PC-3 (cell line): ENCODE results near the gene TCEANC2. TPM values are rescaled to one million over a fixed set of nuclear protein-coding genes. Genes with fewer than 3 reads are reported as not detected.

Experiments
- ATAC-seq: fragments of 200-7000 bp; cut with Tn5 transposase; 2 replicates; pipeline ENCODE4 v1.9.1; 2020; ENCODE audit warnings: mild to moderate bottlenecking, moderate library complexity
- BruUV-seq: library from RNA; stranded (reverse); fragments of 400-500 nt; replicated peaks from 2 replicates; lab custom pipeline; 2021; lab: Mats Ljungman, UMichigan
- CTCF ChIA-PET: fragments of 300-600 bp; sonication (Branson Sonifier 250); formaldehyde crosslinking; loops from one replicate; lab custom pipeline; 2022; ENCODE audit warnings: antibody characterized with exemption; lab: Charles Lee
- POLR2A ChIA-PET: fragments of 300-600 bp; sonication (Branson Sonifier 250); formaldehyde crosslinking; loops from one replicate; lab custom pipeline; 2022; ENCODE audit warnings: antibody characterized with exemption; ENCODE audit not compliant: unreplicated experiment; lab: Charles Lee
- DNase-seq: peaks from one replicate; pipeline ENCODE4 v3.0.0-alpha.2; 2015
- H2AFZ ChIP-seq: fragments of 300-600 bp; sonication (generic); 2 replicates; pipeline ENCODE4 v1.6.0; 2016; ENCODE audit warnings: antibody characterized with exemption, low read length
- H3F3A ChIP-seq: fragments of 300-600 bp; sonication (generic); one replicate; pipeline ENCODE4 v1.6.0; 2017; ENCODE audit warnings: antibody characterized with exemption, low read length, control low read depth, mild to moderate bottlenecking; ENCODE audit not compliant: unreplicated experiment
- H3K27ac ChIP-seq: fragments of 300-600 bp; sonication (generic); 2 replicates; pipeline ENCODE4 v1.5.1; 2016; ENCODE audit warnings: mild to moderate bottlenecking, low read length
- H3K27me3 ChIP-seq: fragments of 300-600 bp; sonication (generic); 2 replicates; pipeline ENCODE4 v1.6.1; 2016; ENCODE audit warnings: low read length, mixed read lengths
- H3K36me3 ChIP-seq: fragments of 300-600 bp; sonication (generic); 2 replicates; pipeline ENCODE4 v1.6.1; 2016; ENCODE audit warnings: low read depth, mixed run types, low read length, mixed read lengths
- H3K4me1 ChIP-seq: fragments of 300-600 bp; sonication (generic); 2 replicates; pipeline ENCODE4 v1.5.1; 2016; ENCODE audit warnings: low read length; ENCODE audit not compliant: insufficient read depth
- H3K4me2 ChIP-seq: fragments of 300-600 bp; sonication (generic); 2 replicates; pipeline ENCODE4 v1.6.0; 2016; ENCODE audit warnings: low read length
- H3K4me3 ChIP-seq: fragments of 300-600 bp; sonication (generic); 2 replicates; pipeline ENCODE4 v1.5.1; 2016; ENCODE audit warnings: mild to moderate bottlenecking, low read length, mixed read lengths
- H3K79me2 ChIP-seq: fragments of 300-600 bp; sonication (generic); 2 replicates; pipeline ENCODE4 v1.6.1; 2017; ENCODE audit warnings: low read length, mixed read lengths
- H3K9ac ChIP-seq: fragments of 300-600 bp; sonication (generic); 2 replicates; pipeline ENCODE4 v1.6.0; 2016; ENCODE audit warnings: mild to moderate bottlenecking, low read length
- H3K9me2 ChIP-seq: fragments of 300-600 bp; sonication (generic); replicated peaks from 2 replicates; pipeline ENCODE4 v1.6.1; 2016; ENCODE audit warnings: mixed run types, low read length, mixed read lengths
- H3K9me3 ChIP-seq: fragments of 300-600 bp; sonication (generic); 2 replicates; pipeline ENCODE4 v1.6.1; 2016; ENCODE audit warnings: low read length, mixed read lengths
- H4K20me1 ChIP-seq: fragments of 300-600 bp; sonication (generic); 2 replicates; pipeline ENCODE4 v1.6.1; 2016; ENCODE audit warnings: low read length, mixed read lengths
- CTCF ChIP-seq: fragments of 300-600 bp; sonication (generic); conservative IDR thresholded peaks from 2 replicates; pipeline ENCODE4 v1.5.1; 2017; ENCODE audit warnings: antibody characterized with exemption, low read depth, mild to moderate bottlenecking, low read length
- EZH2 ChIP-seq: fragments of 300-600 bp; sonication (generic); IDR thresholded peaks from one replicate; pipeline ENCODE4 v1.6.1; 2017; ENCODE audit warnings: antibody characterized with exemption, mild to moderate bottlenecking, low read length; ENCODE audit not compliant: unreplicated experiment
- EZH2phosphoT487 ChIP-seq: fragments of 300-600 bp; sonication (generic); IDR thresholded peaks from 2 replicates; pipeline ENCODE4 v1.6.1; 2018; ENCODE audit warnings: mild to moderate bottlenecking, antibody characterized with exemption, low read length, borderline replicate concordance
- intact Hi-C: fragments of 100-400 bp; cut with micrococcal nuclease; formaldehyde crosslinking; loops from 2 replicates; pipeline ENCODE4 v1.9.0; 2023
- total RNA-seq: library from RNA; depleted of rRNA; stranded (reverse); fragments of >200 nt; gene quantifications from 2 replicates; pipeline ENCODE4 v1.2.3, GENCODE V29; 2014

TCEANC2 gene
- total RNA-seq, 1 experiment from 2014 or later: 4.2 TPM

GRCh38 chr1:54105080-54105479 is 51.7 kb downstream of the TCEANC2 start:
- TF ChIP-seq EZH2phosphoT487 (no peak), CTCF (no peak), EZH2 (no peak)
- no peaks in the 10 kb centered on the region for H3K4me1 ChIP-seq
- ATAC-seq (no peak), DNase-seq (no peak)
- CTCF ChIA-PET: no interaction called here
- no peaks in the 10 kb centered on the region for H3F3A ChIP-seq
- no peak overlapping the region for H3K4me2 ChIP-seq
- no peaks in the 10 kb centered on the region for H3K79me2 ChIP-seq
- no peaks in the 10 kb centered on the region for H3K36me3 ChIP-seq
- H4K20me1 ChIP-seq: no peaks in the 10 kb centered on the region
- BruUV-seq: no TSS peak
- H3K27ac ChIP-seq: no peak overlapping the region
- H2AFZ ChIP-seq: no peak overlapping the region
- POLR2A ChIA-PET: no interaction called here
- H3K4me3 ChIP-seq: no peak overlapping the region
- intact Hi-C loops: no loop called here
- H3K27me3 ChIP-seq: no peaks in the 10 kb centered on the region
- H3K9me3 ChIP-seq: no peaks in the 10 kb centered on the region
- no peak overlapping the region for H3K9ac ChIP-seq
- H3K9me2 ChIP-seq: no peaks in the 10 kb centered on the region

GRCh38 chr1:54105736-54106269 is 52.4 kb downstream of the TCEANC2 start:
- no peaks in the 10 kb centered on the region for H3K36me3 ChIP-seq
- H3F3A ChIP-seq: no peaks in the 10 kb centered on the region
- TF ChIP-seq CTCF (no peak), EZH2phosphoT487 (no peak), EZH2 (no peak)
- no peaks in the 10 kb centered on the region for H3K79me2 ChIP-seq
- no peak overlapping the region for H3K4me3 ChIP-seq
- DNase-seq: no peak
- no peak overlapping the region for H3K4me2 ChIP-seq
- H2AFZ ChIP-seq: no peak overlapping the region
- BruUV-seq: no TSS peak
- ChIA-PET POLR2A (no interaction called here), CTCF (no interaction called here)
- H3K9ac ChIP-seq: no peak overlapping the region
- H3K4me1 ChIP-seq: no peaks in the 10 kb centered on the region
- H3K9me2 ChIP-seq: no peaks in the 10 kb centered on the region
- H3K27me3 ChIP-seq: no peaks in the 10 kb centered on the region
- no peak overlapping the region for H3K27ac ChIP-seq
- ATAC-seq: no peak
- H3K9me3 ChIP-seq: no peaks in the 10 kb centered on the region
- no peaks in the 10 kb centered on the region for H4K20me1 ChIP-seq
- intact Hi-C loops: no loop called here

GRCh38 chr1:54107131-54107530 is 53.7 kb downstream of the TCEANC2 start:
- H3K9me2 ChIP-seq: no peaks in the 10 kb centered on the region
- ChIA-PET POLR2A (no interaction called here), CTCF (no interaction called here)
- intact Hi-C loops: no loop called here
- BruUV-seq: no TSS peak
- no peak overlapping the region for H2AFZ ChIP-seq
- H3K4me1 ChIP-seq: no peaks in the 10 kb centered on the region
- no peaks in the 10 kb centered on the region for H3K9me3 ChIP-seq
- H3K4me2 ChIP-seq: no peak overlapping the region
- no peak overlapping the region for H3K9ac ChIP-seq
- H3K36me3 ChIP-seq: no peaks in the 10 kb centered on the region
- H4K20me1 ChIP-seq: no peaks in the 10 kb centered on the region
- H3K27ac ChIP-seq: no peak overlapping the region
- no peak for TF ChIP-seq EZH2phosphoT487
- peak; percentile 48 for TF ChIP-seq CTCF
- H3F3A ChIP-seq: no peaks in the 10 kb centered on the region
- H3K79me2 ChIP-seq: no peaks in the 10 kb centered on the region
- peak; percentile 17 for DNase-seq
- peak; percentile 35; the same call in 1 of the 2 replicates for ATAC-seq
- no peaks in the 10 kb centered on the region for H3K27me3 ChIP-seq
- H3K4me3 ChIP-seq: no peak overlapping the region
